ENCODE results near the gene MAP4K4.

- TF ChIP-seq CTCF (conservative IDR thresholded peaks at IDR 0.05; ENCODE audit: low read length) (no peak), EZH2phosphoT487 (IDR thresholded peaks at IDR 0.05; ENCODE audit: borderline replicate concordance, low read depth, low read length) (no peak)
These were observed 139.8 kb downstream of the MAP4K4 start for GRCh38 chr2:101837354-101837753.
